Measurements from ENCODE around the gene ARHGEF1. TPM values are rescaled to one million over a fixed set of nuclear protein-coding genes. Genes with fewer than 3 reads are reported as not detected.

Gene ARHGEF1
- total RNA-seq, 1 donor from 2014 or later: 10.9 TPM

- no peaks in the 10 kb centered on the region for H3K36me3 ChIP-seq
- H3K27me3 ChIP-seq: peaks cover 22% of the 10 kb centered on the region
- H3K9me3 ChIP-seq (ENCODE audit: low read depth): no peaks in the 10 kb centered on the region
- Mint-ChIP-seq H3K4me1 (no peaks in the 10 kb centered on the region), H3K27ac (no peak overlapping the region), H3K9me3 (no peaks in the 10 kb centered on the region), H3K4me3 (no peak overlapping the region), H3K36me3 (no peaks in the 10 kb centered on the region), H3K27me3 (ENCODE audit: insufficient read depth, low read depth) (peaks cover 10% of the 10 kb centered on the region)
- H3F3A ChIP-seq (ENCODE audit: low read depth): no peaks in the 10 kb centered on the region
- no peak overlapping the region for H3K27ac ChIP-seq
- TF ChIP-seq CTCF (IDR thresholded peaks at IDR 0.05): no peak
- TF ChIP-seq EZH2phosphoT487 (IDR thresholded peaks at IDR 0.05): no peak
- no peak for TF ChIP-seq EZH2 (IDR thresholded peaks at IDR 0.05)
- H3K4me2 ChIP-seq: no peak overlapping the region
- no peaks in the 10 kb centered on the region for H3K79me2 ChIP-seq (ENCODE audit: low read depth)
- H3K9ac ChIP-seq: no peak overlapping the region
- no peaks in the 10 kb centered on the region for H4K20me1 ChIP-seq (ENCODE audit: low read depth)
- no peak overlapping the region for H3K4me3 ChIP-seq
- H3K4me1 ChIP-seq: no peaks in the 10 kb centered on the region
- no peak for DNase-seq (ENCODE audit: low spot score)
- H2AFZ ChIP-seq (replicated peaks): no peak overlapping the region
These were observed 37.9 kb upstream of the ARHGEF1 start for GRCh38 chr19:41845051-41845590.

- TF ChIP-seq EZH2 (IDR thresholded peaks at IDR 0.05) (no peak), CTCF (IDR thresholded peaks at IDR 0.05) (no peak), EZH2phosphoT487 (IDR thresholded peaks at IDR 0.05) (no peak)
- Histone ChIP-seq H3K9me3 (ENCODE audit: low read depth) (no peaks in the 10 kb centered on the region), H4K20me1 (ENCODE audit: low read depth) (no peaks in the 10 kb centered on the region), H3K27me3 (peaks cover 29% of the 10 kb centered on the region), H3F3A (ENCODE audit: low read depth) (no peaks in the 10 kb centered on the region), H3K36me3 (no peaks in the 10 kb centered on the region), H3K4me3 (no peak overlapping the region), H3K9ac (no peak overlapping the region), H3K79me2 (ENCODE audit: low read depth) (no peaks in the 10 kb centered on the region), H3K27ac (no peak overlapping the region), H3K4me2 (no peak overlapping the region), H3K4me1 (no peaks in the 10 kb centered on the region), H2AFZ (replicated peaks) (no peak overlapping the region)
- no peak overlapping the region for H3K4me3 Mint-ChIP-seq
- peaks cover 17% of the 10 kb centered on the region for H3K27me3 Mint-ChIP-seq (ENCODE audit: insufficient read depth, low read depth)
- H3K9me3 Mint-ChIP-seq: no peaks in the 10 kb centered on the region
- no peaks in the 10 kb centered on the region for H3K4me1 Mint-ChIP-seq
- DNase-seq (ENCODE audit: low spot score): no peak
- H3K36me3 Mint-ChIP-seq: no peaks in the 10 kb centered on the region
- H3K27ac Mint-ChIP-seq: no peak overlapping the region
These were observed 35.5 kb upstream of the ARHGEF1 start for GRCh38 chr19:41847351-41848105.

- H4K20me1 ChIP-seq (ENCODE audit: low read depth): no peaks in the 10 kb centered on the region
- DNase-seq (ENCODE audit: low spot score): no peak
- Mint-ChIP-seq H3K27ac (no peak overlapping the region), H3K36me3 (no peaks in the 10 kb centered on the region), H3K4me3 (no peak overlapping the region), H3K4me1 (no peaks in the 10 kb centered on the region), H3K27me3 (ENCODE audit: insufficient read depth, low read depth) (peaks cover 26% of the 10 kb centered on the region), H3K9me3 (no peaks in the 10 kb centered on the region)
- H3K4me1 ChIP-seq: no peaks in the 10 kb centered on the region
- H3K79me2 ChIP-seq (ENCODE audit: low read depth): no peaks in the 10 kb centered on the region
- peaks cover 41% of the 10 kb centered on the region for H3K27me3 ChIP-seq
- H3K9me3 ChIP-seq (ENCODE audit: low read depth): no peaks in the 10 kb centered on the region
- H3K9ac ChIP-seq: no peak overlapping the region
- no peak overlapping the region for H3K4me2 ChIP-seq
- H2AFZ ChIP-seq (replicated peaks): no peak overlapping the region
- no peak overlapping the region for H3K4me3 ChIP-seq
- no peaks in the 10 kb centered on the region for H3K36me3 ChIP-seq
- no peak overlapping the region for H3K27ac ChIP-seq
- no peaks in the 10 kb centered on the region for H3F3A ChIP-seq (ENCODE audit: low read depth)
- TF ChIP-seq EZH2phosphoT487 (IDR thresholded peaks at IDR 0.05) (no peak), CTCF (IDR thresholded peaks at IDR 0.05) (no peak), EZH2 (IDR thresholded peaks at IDR 0.05) (no peak)
These were observed 34.3 kb upstream of the ARHGEF1 start for GRCh38 chr19:41848666-41849065.

Measured in neural progenitor cell (in vitro differentiated cells).